ENCODE data around the gene HECTD1. TPM values are rescaled to one million over a fixed set of nuclear protein-coding genes. Genes with fewer than 3 reads are reported as not detected.

Gene HECTD1
- total RNA-seq, 1 experiment from 2014 or later: 138 TPM

GRCh38 chr14:31137214-31137889, 70.2 kb downstream of the HECTD1 start:
- no peak for DNase-seq (ENCODE audit: low spot score)
- ChIA-PET POLR2A (ENCODE audit: low non-redundant PET) (no interaction called here), CTCF (no interaction called here)
- no TSS peak for BruUV-seq (replicated peaks)
- Histone ChIP-seq H3K4me3 (ENCODE audit: low read depth, low read length, poor library complexity, severe bottlenecking) (no peak overlapping the region), H3K4me1 (ENCODE audit: insufficient read depth, low read length, poor library complexity, severe bottlenecking) (no peaks in the 10 kb centered on the region), H3K27ac (ENCODE audit: low read depth, low read length, poor library complexity, severe bottlenecking) (no peak overlapping the region), H3K9me3 (ENCODE audit: low read depth, low read length, poor library complexity, severe bottlenecking) (no peaks in the 10 kb centered on the region), H3K36me3 (ENCODE audit: insufficient read depth, low read length, poor library complexity, severe bottlenecking) (peaks cover 78% of the 10 kb centered on the region), H3K27me3 (replicated peaks; ENCODE audit: insufficient read depth, low read depth, low read length, poor library complexity) (no peaks in the 10 kb centered on the region)
- TF ChIP-seq, protein P1, sequence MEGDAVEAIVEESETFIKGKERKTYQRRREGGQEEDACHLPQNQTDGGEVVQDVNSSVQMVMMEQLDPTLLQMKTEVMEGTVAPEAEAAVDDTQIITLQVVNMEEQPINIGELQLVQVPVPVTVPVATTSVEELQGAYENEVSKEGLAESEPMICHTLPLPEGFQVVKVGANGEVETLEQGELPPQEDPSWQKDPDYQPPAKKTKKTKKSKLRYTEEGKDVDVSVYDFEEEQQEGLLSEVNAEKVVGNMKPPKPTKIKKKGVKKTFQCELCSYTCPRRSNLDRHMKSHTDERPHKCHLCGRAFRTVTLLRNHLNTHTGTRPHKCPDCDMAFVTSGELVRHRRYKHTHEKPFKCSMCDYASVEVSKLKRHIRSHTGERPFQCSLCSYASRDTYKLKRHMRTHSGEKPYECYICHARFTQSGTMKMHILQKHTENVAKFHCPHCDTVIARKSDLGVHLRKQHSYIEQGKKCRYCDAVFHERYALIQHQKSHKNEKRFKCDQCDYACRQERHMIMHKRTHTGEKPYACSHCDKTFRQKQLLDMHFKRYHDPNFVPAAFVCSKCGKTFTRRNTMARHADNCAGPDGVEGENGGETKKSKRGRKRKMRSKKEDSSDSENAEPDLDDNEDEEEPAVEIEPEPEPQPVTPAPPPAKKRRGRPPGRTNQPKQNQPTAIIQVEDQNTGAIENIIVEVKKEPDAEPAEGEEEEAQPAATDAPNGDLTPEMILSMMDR (conservative IDR thresholded peaks at IDR 0.05; ENCODE audit: low read depth, low read length): no peak
- no peak for TF ChIP-seq EZH2 (IDR thresholded peaks at IDR 0.05; ENCODE audit: borderline replicate concordance, low read depth, low read length, poor library complexity, severe bottlenecking)
- intact Hi-C loops (cut with micrococcal nuclease; ENCODE audit: unreplicated experiment): no loop called here

DNA sequence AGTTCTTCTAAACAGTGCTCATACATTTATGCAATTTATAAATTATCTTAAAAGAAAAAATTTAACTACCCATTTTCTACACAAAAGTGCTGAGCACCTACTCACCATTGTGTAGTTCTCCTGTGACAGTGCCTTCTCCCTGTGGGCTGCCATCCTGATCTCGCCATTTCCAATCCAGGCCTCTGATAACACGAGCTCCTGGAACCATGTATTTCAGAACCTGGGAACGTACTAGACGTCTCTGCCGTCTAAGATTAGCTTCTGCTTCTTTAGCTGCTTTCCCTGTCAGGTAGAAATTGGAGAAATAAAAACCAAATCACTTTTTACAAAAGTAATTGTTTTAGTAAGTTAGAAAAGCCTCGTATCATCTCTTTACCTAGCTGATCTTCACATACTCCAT, 74.5 kb downstream of the HECTD1 start:
- TF ChIP-seq EZH2 (IDR thresholded peaks at IDR 0.05; ENCODE audit: borderline replicate concordance, low read depth, low read length, poor library complexity, severe bottlenecking): no peak
- TF ChIP-seq, protein P1 (conservative IDR thresholded peaks at IDR 0.05; ENCODE audit: low read depth, low read length): no peak
- no peak for DNase-seq (ENCODE audit: low spot score)
- Histone ChIP-seq H3K9me3 (ENCODE audit: low read depth, low read length, poor library complexity, severe bottlenecking) (no peaks in the 10 kb centered on the region), H3K27me3 (replicated peaks; ENCODE audit: insufficient read depth, low read depth, low read length, poor library complexity) (no peaks in the 10 kb centered on the region), H3K36me3 (ENCODE audit: insufficient read depth, low read length, poor library complexity, severe bottlenecking) (peaks cover 73% of the 10 kb centered on the region), H3K4me3 (ENCODE audit: low read depth, low read length, poor library complexity, severe bottlenecking) (no peak overlapping the region), H3K4me1 (ENCODE audit: insufficient read depth, low read length, poor library complexity, severe bottlenecking) (no peaks in the 10 kb centered on the region), H3K27ac (ENCODE audit: low read depth, low read length, poor library complexity, severe bottlenecking) (no peak overlapping the region)
- ChIA-PET CTCF (no interaction called here), POLR2A (ENCODE audit: low non-redundant PET) (no interaction called here)
- no TSS peak for BruUV-seq (replicated peaks)
- intact Hi-C loops (cut with micrococcal nuclease; ENCODE audit: unreplicated experiment): no loop called here

GRCh38 chr14:31128601-31129526, 78.7 kb downstream of the HECTD1 start:
- ChIA-PET POLR2A (ENCODE audit: low non-redundant PET) (no interaction called here), CTCF (interaction anchor here (0.5 kb wide), 1 partner anchor 322 kb away, joined by 9 read pairs; no protein-coding TSS in a partner anchor)
- H3K27me3 ChIP-seq (replicated peaks; ENCODE audit: insufficient read depth, low read depth, low read length, poor library complexity): no peaks in the 10 kb centered on the region
- intact Hi-C loops (cut with micrococcal nuclease; ENCODE audit: unreplicated experiment): no loop called here
- BruUV-seq (replicated peaks): TSS peak; percentile 27
- no peaks in the 10 kb centered on the region for H3K9me3 ChIP-seq (ENCODE audit: low read depth, low read length, poor library complexity, severe bottlenecking)
- no peak for DNase-seq (ENCODE audit: low spot score)
- H3K4me3 ChIP-seq (ENCODE audit: low read depth, low read length, poor library complexity, severe bottlenecking): no peak overlapping the region
- TF ChIP-seq EZH2 (IDR thresholded peaks at IDR 0.05; ENCODE audit: borderline replicate concordance, low read depth, low read length, poor library complexity, severe bottlenecking): no peak
- TF ChIP-seq, protein P1 (conservative IDR thresholded peaks at IDR 0.05; ENCODE audit: low read depth, low read length): no peak
- H3K4me1 ChIP-seq (ENCODE audit: insufficient read depth, low read length, poor library complexity, severe bottlenecking): no peaks in the 10 kb centered on the region
- no peak overlapping the region for H3K27ac ChIP-seq (ENCODE audit: low read depth, low read length, poor library complexity, severe bottlenecking)
- H3K36me3 ChIP-seq (ENCODE audit: insufficient read depth, low read length, poor library complexity, severe bottlenecking): peaks cover 66% of the 10 kb centered on the region
